Tibial artery (tissue), 4 donors: ENCODE results near the gene C14orf132.

Experiments
- DNase-seq, 2 donors: peaks; one replicate each; pipeline ENCODE4 v3.0.0-alpha.2; 2019
- H3K27ac ChIP-seq, 2 donors: fragments of 200-600 bp; sonication (generic) in 1 of 2; 1 replicate in 1 of 2; 2 replicates in 1 of 2; pipeline ENCODE4 v1.5.1; 2018 to 2019; ENCODE audit warnings: mild to moderate bottlenecking in 1 of 2
- H3K27me3 ChIP-seq, 2 donors: fragments of 200-600 bp; sonication (generic) in 1 of 2; one replicate each; pipeline versions ENCODE4 v1.5.1 to v1.6.0; 2016 to 2019
- H3K36me3 ChIP-seq, 3 donors: fragments of 200-600 bp; sonication (generic) in 2 of 3; one replicate each; pipeline ENCODE4 v1.5.1; 2016 to 2019; ENCODE audit warnings: mild to moderate bottlenecking in 2 of 3
- H3K4me1 ChIP-seq, 4 donors: fragments of 200-600 bp; sonication (generic) in 2 of 4; 1 replicate in 3 of 4; 2 replicates in 1 of 4; pipeline ENCODE4 v1.5.1; 2016 to 2019
- H3K4me3 ChIP-seq, 2 donors: fragments of 200-600 bp; sonication (generic) in 1 of 2; 1 replicate in 1 of 2; 2 replicates in 1 of 2; pipeline ENCODE4 v1.5.1; 2018 to 2019; ENCODE audit warnings: mild to moderate bottlenecking in 2 of 2
- H3K9me3 ChIP-seq, 3 donors: fragments of 200-600 bp; sonication (generic) in 1 of 3; one replicate each; pipeline ENCODE4 v1.5.1; 2016 to 2019
- intact Hi-C: fragments of 100-400 bp; cut with DNase I; formaldehyde crosslinking; loops from one replicate; pipeline ENCODE4 v1.15.0; 2023; ENCODE audit warnings: low total_unique reads
- TF ChIP-seq, protein P1 (sequence below), 2 experiments: fragments of 200-600 bp in 1 of 2; fragments of 450-650 bp in 1 of 2; IDR thresholded peaks; one replicate each; pipeline ENCODE4 v1.5.1; 2017 to 2019; ENCODE audit warnings: antibody characterized with exemption in 2 of 2, mild to moderate bottlenecking in 1 of 2, moderate library complexity in 1 of 2

Gene C14orf132

DNA sequence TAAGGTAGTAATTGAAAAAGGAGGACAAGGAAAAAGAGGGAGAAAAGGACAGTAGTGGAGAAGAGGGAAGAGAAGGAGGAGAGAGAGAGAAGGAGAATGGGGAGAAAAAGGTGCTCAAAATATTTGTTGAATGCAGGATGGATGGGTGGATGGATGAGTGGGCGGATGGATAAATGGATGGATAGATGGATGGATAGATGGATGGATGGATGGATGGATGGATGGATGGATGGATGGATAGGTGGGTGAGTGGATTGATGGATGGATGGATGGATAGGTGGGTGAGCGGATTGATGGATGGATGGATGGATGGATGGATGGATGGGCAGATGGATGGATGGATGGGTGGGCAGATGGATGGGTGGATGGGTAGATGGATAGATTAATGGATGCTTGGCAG, 21.3 kb upstream of the C14orf132 start:
- Histone ChIP-seq H3K27ac (no peak overlapping the region), H3K4me3 (no peak overlapping the region), H3K36me3 (no peaks in the 10 kb centered on the region), H3K4me1 (no peaks in the 10 kb centered on the region), H3K27me3 (peaks cover 0 to 18% of the 10 kb centered on the region in 2 donors), H3K9me3 (no peaks in the 10 kb centered on the region)
- no peak for DNase-seq
- TF ChIP-seq, protein P1, sequence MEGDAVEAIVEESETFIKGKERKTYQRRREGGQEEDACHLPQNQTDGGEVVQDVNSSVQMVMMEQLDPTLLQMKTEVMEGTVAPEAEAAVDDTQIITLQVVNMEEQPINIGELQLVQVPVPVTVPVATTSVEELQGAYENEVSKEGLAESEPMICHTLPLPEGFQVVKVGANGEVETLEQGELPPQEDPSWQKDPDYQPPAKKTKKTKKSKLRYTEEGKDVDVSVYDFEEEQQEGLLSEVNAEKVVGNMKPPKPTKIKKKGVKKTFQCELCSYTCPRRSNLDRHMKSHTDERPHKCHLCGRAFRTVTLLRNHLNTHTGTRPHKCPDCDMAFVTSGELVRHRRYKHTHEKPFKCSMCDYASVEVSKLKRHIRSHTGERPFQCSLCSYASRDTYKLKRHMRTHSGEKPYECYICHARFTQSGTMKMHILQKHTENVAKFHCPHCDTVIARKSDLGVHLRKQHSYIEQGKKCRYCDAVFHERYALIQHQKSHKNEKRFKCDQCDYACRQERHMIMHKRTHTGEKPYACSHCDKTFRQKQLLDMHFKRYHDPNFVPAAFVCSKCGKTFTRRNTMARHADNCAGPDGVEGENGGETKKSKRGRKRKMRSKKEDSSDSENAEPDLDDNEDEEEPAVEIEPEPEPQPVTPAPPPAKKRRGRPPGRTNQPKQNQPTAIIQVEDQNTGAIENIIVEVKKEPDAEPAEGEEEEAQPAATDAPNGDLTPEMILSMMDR (IDR thresholded peaks at IDR 0.05), result no peak
- intact Hi-C loops, result no loop called here

- peaks cover 0 to 3% (median 1%) of the 10 kb centered on the region in 4 donors for H3K4me1 ChIP-seq
- intact Hi-C loops, result no loop called here
- no peak for DNase-seq
- TF ChIP-seq, protein P1 (IDR thresholded peaks at IDR 0.05), result no peak
- no peak overlapping the region for H3K27ac ChIP-seq
- no peaks in the 10 kb centered on the region for H3K36me3 ChIP-seq
- no peaks in the 10 kb centered on the region for H3K9me3 ChIP-seq
- H3K27me3 ChIP-seq, result no peaks in the 10 kb centered on the region
- no peak overlapping the region for H3K4me3 ChIP-seq
Observed at GRCh38 chr14:96027431-96028355, 11.5 kb upstream of the C14orf132 start.

DNA sequence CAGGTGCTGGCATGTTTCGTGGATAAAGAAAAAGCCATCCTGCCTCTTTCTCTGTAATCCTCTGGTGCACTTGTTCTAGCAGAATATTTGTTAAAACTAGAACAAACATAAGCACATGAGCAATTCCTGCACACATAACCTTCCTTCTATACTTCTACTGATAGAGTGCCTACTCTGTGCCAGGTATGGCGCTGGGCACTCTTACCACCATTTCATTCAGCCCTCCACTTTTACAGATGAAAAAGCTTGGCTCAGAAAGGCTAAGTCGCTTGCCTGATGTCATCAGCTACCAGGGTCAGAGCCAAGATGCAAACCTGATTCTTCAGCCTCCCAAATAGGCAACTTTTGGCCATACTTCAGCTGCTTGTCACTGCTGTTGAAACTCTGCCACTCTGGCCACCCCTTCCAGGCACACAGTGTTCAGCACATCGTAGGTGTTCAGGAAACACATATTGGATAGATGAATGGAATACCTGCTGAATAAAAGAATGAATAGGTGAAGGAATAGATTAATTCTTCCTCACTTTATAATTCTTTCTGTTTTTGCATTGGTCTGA, 10.0 kb upstream of the C14orf132 start:
- Histone ChIP-seq H3K27me3 (no peaks in the 10 kb centered on the region), H3K9me3 (no peaks in the 10 kb centered on the region), H3K4me3 (no peak overlapping the region), H3K27ac (peak overlapping the region; percentile 4 to 36), H3K36me3 (no peaks in the 10 kb centered on the region), H3K4me1 (peaks cover 0 to 3% (median 1%) of the 10 kb centered on the region in 4 donors)
- peak in 1 of 2 donors; percentile 23 for DNase-seq
- intact Hi-C loops, result no loop called here
- TF ChIP-seq, protein P1 (IDR thresholded peaks at IDR 0.05), result no peak

GRCh38 chr14:96030108-96030760, 8.9 kb upstream of the C14orf132 start:
- Histone ChIP-seq H3K4me3 (no peak overlapping the region), H3K4me1 (peaks cover 0 to 3% (median 1%) of the 10 kb centered on the region in 4 donors), H3K27me3 (no peaks in the 10 kb centered on the region), H3K27ac (peak overlapping the region; percentile 4 to 36), H3K9me3 (no peaks in the 10 kb centered on the region), H3K36me3 (no peaks in the 10 kb centered on the region)
- no peak for DNase-seq
- TF ChIP-seq, protein P1 (IDR thresholded peaks at IDR 0.05), result no peak
- intact Hi-C loops, result no loop called here

GRCh38 chr14:96031691-96032090, 7.5 kb upstream of the C14orf132 start:
- no peak overlapping the region for H3K4me3 ChIP-seq
- intact Hi-C loops, result no loop called here

More at GRCh38 chr14:96031691-96032090, 7.5 kb upstream of the C14orf132 start:
- H3K27ac ChIP-seq, result no peak overlapping the region
- H3K27me3 ChIP-seq, result no peaks in the 10 kb centered on the region
- no peak for DNase-seq
- H3K36me3 ChIP-seq, result no peaks in the 10 kb centered on the region
- peaks cover 0 to 3% (median 1%) of the 10 kb centered on the region in 4 donors for H3K4me1 ChIP-seq
- TF ChIP-seq, protein P1 (IDR thresholded peaks at IDR 0.05), result no peak
- no peaks in the 10 kb centered on the region for H3K9me3 ChIP-seq
